GM06990 (cell line): ENCODE results near the gene TLDC2.

ENCODE experiments used
- DNase-seq: peaks from one replicate; pipeline ENCODE4 v3.0.0-alpha.2; 2011; ENCODE audit not compliant: insufficient read length; ENCODE audit errors: extremely low read depth
- H3K27me3 ChIP-seq: replicated peaks from 2 replicates; pipeline ENCODE4 v1.6.0; 2011; ENCODE audit warnings: low read length; ENCODE audit not compliant: control insufficient read depth, insufficient read depth
- H3K36me3 ChIP-seq: 2 replicates; pipeline ENCODE4 v1.5.1; 2011; ENCODE audit warnings: low read length; ENCODE audit not compliant: control insufficient read depth, insufficient read depth
- H3K4me3 ChIP-seq: replicated peaks from 2 replicates; pipeline ENCODE4 v1.5.1; 2011; ENCODE audit warnings: low read depth, mild to moderate bottlenecking, control low read depth, low read length
- CTCF ChIP-seq: IDR thresholded peaks from 2 replicates; pipeline ENCODE4 v1.5.1; 2011; ENCODE audit warnings: low read length, control low read depth, mild to moderate bottlenecking, inconsistent platforms; ENCODE audit not compliant: insufficient read depth, poor library complexity, severe bottlenecking

TLDC2 gene

GRCh38 chr20:36920334-36920730, 44.4 kb downstream of the TLDC2 start:
- DNase-seq: no peak
- peaks cover 8% of the 10 kb centered on the region for H3K36me3 ChIP-seq
- no peaks in the 10 kb centered on the region for H3K27me3 ChIP-seq
- no peak overlapping the region for H3K4me3 ChIP-seq
- TF ChIP-seq CTCF: no peak

- no peak for DNase-seq
- no peak for TF ChIP-seq CTCF
- no peaks in the 10 kb centered on the region for H3K27me3 ChIP-seq
- peaks cover 6% of the 10 kb centered on the region for H3K36me3 ChIP-seq
- H3K4me3 ChIP-seq: no peak overlapping the region
Measured at GRCh38 chr20:36924167-36925045, 48.5 kb downstream of the TLDC2 start.

DNA sequence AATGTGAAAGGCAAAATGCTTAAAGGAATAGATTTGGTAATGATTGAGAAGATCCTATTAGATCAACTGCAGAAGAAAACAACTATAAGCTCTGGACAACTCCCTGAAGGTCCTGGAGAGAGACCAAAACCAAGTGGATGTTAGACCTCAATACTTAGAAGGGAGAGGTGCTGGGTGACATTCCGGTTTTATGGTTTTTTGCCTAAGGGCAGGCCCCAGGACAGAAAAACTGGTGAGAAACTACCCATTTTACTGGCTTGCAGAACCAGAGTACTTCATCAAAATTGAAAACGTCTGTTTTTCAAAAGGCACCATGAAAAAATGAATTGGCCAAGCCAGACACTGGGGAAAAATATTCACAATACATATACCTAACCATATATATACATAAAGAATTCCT, 49.3 kb downstream of the TLDC2 start:
- H3K36me3 ChIP-seq: peaks cover 6% of the 10 kb centered on the region
- no peaks in the 10 kb centered on the region for H3K27me3 ChIP-seq
- DNase-seq: no peak
- no peak overlapping the region for H3K4me3 ChIP-seq
- no peak for TF ChIP-seq CTCF

- Histone ChIP-seq H3K36me3 (peaks cover 4% of the 10 kb centered on the region), H3K4me3 (no peak overlapping the region), H3K27me3 (no peaks in the 10 kb centered on the region)
- no peak for DNase-seq
- no peak for TF ChIP-seq CTCF
Measured at GRCh38 chr20:36926653-36927200, 50.8 kb downstream of the TLDC2 start.

DNA sequence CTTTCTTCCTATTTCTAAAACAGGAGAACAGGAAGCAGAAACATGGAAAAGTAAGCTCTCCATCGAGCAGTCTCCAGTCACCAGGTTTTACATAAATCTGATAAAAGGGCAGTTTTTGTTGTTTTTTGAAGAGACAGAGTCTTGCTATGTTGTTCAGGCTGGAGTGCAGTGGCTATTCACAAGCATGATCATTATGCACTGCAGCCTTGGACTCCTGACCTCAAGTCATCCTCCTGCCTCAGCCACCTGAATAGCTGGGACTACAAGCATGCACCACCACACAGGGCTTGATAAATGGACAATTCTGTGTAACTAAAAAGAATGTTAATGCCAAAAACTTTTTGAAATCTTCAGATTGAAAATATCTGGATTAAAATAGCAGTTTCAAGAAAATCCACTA, 51.8 kb downstream of the TLDC2 start:
- no peaks in the 10 kb centered on the region; the same call in none of the 2 replicates for H3K36me3 ChIP-seq

More for the DNA sequence above, 51.8 kb downstream of the TLDC2 start:
- no peak overlapping the region for H3K4me3 ChIP-seq
- no peak for DNase-seq
- no peak for TF ChIP-seq CTCF
- H3K27me3 ChIP-seq: no peaks in the 10 kb centered on the region
